ENCODE data around the gene FANCD2OS.

DNA sequence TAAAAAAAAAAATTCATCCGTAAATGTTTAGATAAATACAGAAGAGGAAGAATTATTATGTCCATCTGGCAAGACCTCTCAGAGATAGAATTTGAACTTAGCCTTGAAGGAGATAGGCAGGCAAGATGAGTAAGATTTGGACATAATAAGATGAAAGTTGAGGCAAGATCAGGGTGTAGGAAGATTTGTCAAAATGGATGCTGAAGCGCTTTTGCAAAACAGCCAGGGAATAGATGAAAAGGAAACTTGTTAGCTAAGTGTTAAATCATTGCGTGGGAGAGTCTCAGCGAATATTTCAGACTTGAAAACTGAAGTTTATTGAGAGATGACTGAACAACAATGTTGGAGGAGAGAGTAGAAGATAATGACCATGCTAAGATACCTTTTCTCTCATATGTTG, 14.7 kb upstream of the FANCD2OS start:
- TF ChIP-seq, protein P1, sequence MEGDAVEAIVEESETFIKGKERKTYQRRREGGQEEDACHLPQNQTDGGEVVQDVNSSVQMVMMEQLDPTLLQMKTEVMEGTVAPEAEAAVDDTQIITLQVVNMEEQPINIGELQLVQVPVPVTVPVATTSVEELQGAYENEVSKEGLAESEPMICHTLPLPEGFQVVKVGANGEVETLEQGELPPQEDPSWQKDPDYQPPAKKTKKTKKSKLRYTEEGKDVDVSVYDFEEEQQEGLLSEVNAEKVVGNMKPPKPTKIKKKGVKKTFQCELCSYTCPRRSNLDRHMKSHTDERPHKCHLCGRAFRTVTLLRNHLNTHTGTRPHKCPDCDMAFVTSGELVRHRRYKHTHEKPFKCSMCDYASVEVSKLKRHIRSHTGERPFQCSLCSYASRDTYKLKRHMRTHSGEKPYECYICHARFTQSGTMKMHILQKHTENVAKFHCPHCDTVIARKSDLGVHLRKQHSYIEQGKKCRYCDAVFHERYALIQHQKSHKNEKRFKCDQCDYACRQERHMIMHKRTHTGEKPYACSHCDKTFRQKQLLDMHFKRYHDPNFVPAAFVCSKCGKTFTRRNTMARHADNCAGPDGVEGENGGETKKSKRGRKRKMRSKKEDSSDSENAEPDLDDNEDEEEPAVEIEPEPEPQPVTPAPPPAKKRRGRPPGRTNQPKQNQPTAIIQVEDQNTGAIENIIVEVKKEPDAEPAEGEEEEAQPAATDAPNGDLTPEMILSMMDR (IDR thresholded peaks at IDR 0.05; ENCODE audit: insufficient read depth, low read depth, low read length): no peak
- TF ChIP-seq EZH2 (IDR thresholded peaks at IDR 0.05; ENCODE audit: insufficient read depth, low read length): no peak

Data from astrocyte (in vitro differentiated cells and primary cell).